ENCODE data around the gene LRIG1.

Gene LRIG1

GRCh38 chr3:66413151-66413751 is 87.6 kb downstream of the LRIG1 start:
- no peak for DNase-seq

GRCh38 chr3:66411961-66412887 is 88.6 kb downstream of the LRIG1 start:
- no peak for DNase-seq

- DNase-seq = no peak
Measured at GRCh38 chr3:66411474-66411873, 89.3 kb downstream of the LRIG1 start.

GRCh38 chr3:66410976-66411375 is 89.8 kb downstream of the LRIG1 start:
- no peak for DNase-seq

- DNase-seq = no peak
Measured at GRCh38 chr3:66409771-66410754, 90.8 kb downstream of the LRIG1 start.

- peak; percentile 59 for DNase-seq
Measured at GRCh38 chr3:66407611-66408218, 93.1 kb downstream of the LRIG1 start.

- no peak for DNase-seq
Measured at GRCh38 chr3:66406831-66407610, 93.8 kb downstream of the LRIG1 start.

GRCh38 chr3:66406163-66406562 is 94.7 kb downstream of the LRIG1 start:
- no peak for DNase-seq

- DNase-seq = no peak
Measured at GRCh38 chr3:66405701-66406091, 95.1 kb downstream of the LRIG1 start.

GRCh38 chr3:66404903-66405700 is 95.7 kb downstream of the LRIG1 start:
- DNase-seq = no peak

- no peak for DNase-seq
Measured at GRCh38 chr3:66404197-66404596, 96.6 kb downstream of the LRIG1 start.

- no peak for DNase-seq
Measured at GRCh38 chr3:66403323-66403990, 97.4 kb downstream of the LRIG1 start.

- no peak for DNase-seq
Measured at GRCh38 chr3:66402596-66403290, 98.1 kb downstream of the LRIG1 start.

- no peak for DNase-seq
Measured at GRCh38 chr3:66401675-66402491, 98.9 kb downstream of the LRIG1 start.

GRCh38 chr3:66401157-66401550 is 99.7 kb downstream of the LRIG1 start:
- DNase-seq = no peak

GRCh38 chr3:66400411-66401156 is 100.2 kb downstream of the LRIG1 start:
- DNase-seq = no peak

GRCh38 chr3:66399529-66400232 is 101.1 kb downstream of the LRIG1 start:
- DNase-seq = no peak
